Naive thymus-derived CD8-positive, alpha-beta T cell (primary cell): ENCODE data around the gene IQSEC3. TPM values are rescaled to one million over a fixed set of nuclear protein-coding genes. Genes with fewer than 3 reads are reported as not detected.
A peak's percentile ranks its signal among the peaks of the same experiment; 100 is the strongest.

Source experiments
- ATAC-seq, 2 donors: fragments of 150-1000 bp; cut with Tn5 transposase in 1 of 2; sonication (Bioruptor Pico), chemical (Tn5 transposase) in 1 of 2; 1 replicate in 1 of 2; 2 replicates in 1 of 2; pipeline ENCODE4 v1.10.0; 2021; ENCODE audit warnings: mild to moderate bottlenecking in 2 of 2, moderate library complexity in 2 of 2
- POLR2A ChIA-PET: fragments of 350-600 bp; sonication (Branson Sonifier 250); formaldehyde crosslinking; loops from one replicate; lab custom pipeline; 2021; ENCODE audit warnings: antibody characterized with exemption; lab: Charles Lee
- DNase-seq, 10 donors: peaks; one replicate each; pipeline versions ENCODE4 v3.0.0 to v3.0.0-alpha.2; 2020 to 2022
- H3K27ac Mint-ChIP-seq, 10 donors: one replicate each; pipeline ENCODE4 v1.8.0; 2020 to 2022; ENCODE audit warnings: mild to moderate bottlenecking in 10 of 10, mixed read lengths in 10 of 10, moderate library complexity in 4 of 10, inconsistent platforms in 1 of 10
- H3K27me3 Mint-ChIP-seq, 5 donors: one replicate each; pipeline ENCODE4 v1.8.0; 2021 to 2022; ENCODE audit warnings: mixed read lengths in 5 of 5
- H3K36me3 Mint-ChIP-seq, 3 donors: one replicate each; pipeline ENCODE4 v1.8.0; 2020 to 2022; ENCODE audit warnings: mixed read lengths in 3 of 3, mild to moderate bottlenecking in 2 of 3, inconsistent platforms in 1 of 3
- H3K4me1 Mint-ChIP-seq, 4 donors: one replicate each; pipeline ENCODE4 v1.8.0; 2021 to 2022; ENCODE audit warnings: mixed read lengths in 4 of 4
- H3K4me3 Mint-ChIP-seq, 10 donors: one replicate each; pipeline ENCODE4 v1.8.0; 2020 to 2022; ENCODE audit warnings: mild to moderate bottlenecking in 10 of 10, mixed read lengths in 10 of 10, moderate library complexity in 6 of 10, inconsistent platforms in 1 of 10
- H3K9me3 Mint-ChIP-seq, 9 donors: one replicate each; pipeline ENCODE4 v1.8.0; 2020 to 2022; ENCODE audit warnings: mixed read lengths in 9 of 9, mild to moderate bottlenecking in 3 of 9, inconsistent platforms in 1 of 9, moderate library complexity in 1 of 9
- polyA plus RNA-seq, 3 donors: library from polyadenylated mRNA; unstranded; fragments of 300-500 nt; fragmentation: Illumina TruSeq; gene quantifications; one replicate each; pipeline ENCODE4 v1.2.3, GENCODE V29; 2021
- total RNA-seq, 8 experiments: library from RNA in 2 of 8; stranded (reverse) in 2 of 8; gene quantifications; one replicate each; pipeline ENCODE4 v1.2.3 and lab custom pipeline; 2021 to 2026

Gene IQSEC3
- total and polyA plus RNA-seq, 5 experiments from 2014 or later, result 0.42 to 19.3 (median 1.1) TPM

DNA sequence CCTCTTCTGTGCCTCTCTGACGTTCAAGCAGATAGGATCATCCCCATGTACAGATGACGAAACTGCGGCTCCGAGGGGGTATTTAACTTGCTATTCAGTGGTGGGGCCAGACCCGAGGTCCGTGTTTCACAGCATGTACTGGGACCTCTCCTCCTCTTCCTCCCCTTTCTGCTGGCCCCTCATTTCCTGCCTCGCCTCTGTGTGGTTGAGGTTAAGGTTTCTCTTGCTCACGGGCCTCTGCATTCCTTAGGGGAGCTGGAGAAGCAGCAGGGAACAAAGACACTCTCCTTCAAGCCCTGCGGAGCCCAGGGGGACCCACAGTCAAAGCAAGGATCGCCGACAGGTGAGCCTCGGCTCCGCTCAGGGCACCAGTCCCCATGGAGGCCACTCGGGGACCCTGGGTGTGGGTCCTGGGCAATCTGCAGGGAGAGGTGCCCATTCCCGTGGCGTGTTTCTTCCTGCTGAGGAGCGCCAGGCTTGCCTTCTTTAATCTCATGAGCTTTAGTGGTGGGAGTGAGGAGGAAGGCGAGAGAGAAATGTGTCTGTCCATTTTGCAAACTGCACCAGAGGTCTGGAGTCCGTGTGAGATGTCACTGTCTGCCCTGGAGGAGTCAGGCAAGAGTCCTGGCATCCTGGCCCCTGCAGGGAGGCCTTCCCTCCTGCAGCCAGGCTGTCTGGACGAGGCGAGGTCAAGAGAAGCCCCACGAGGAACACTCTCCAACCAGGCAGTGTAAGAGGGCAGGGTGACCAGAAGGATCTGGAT lies 102.4 kb downstream of the IQSEC3 start:
- DNase-seq, result no peak
- Mint-ChIP-seq H3K36me3 (no peaks in the 10 kb centered on the region), H3K4me1 (peaks cover 16 to 19% (median 18%) of the 10 kb centered on the region in 4 donors), H3K27ac (peak overlapping the region in 2 of 10 donors; percentile 33 to 63), H3K9me3 (no peaks in the 10 kb centered on the region), H3K27me3 (peaks cover 0 to 25% (median 18%) of the 10 kb centered on the region in 5 donors), H3K4me3 (peak overlapping the region in 2 of 10 donors; percentile 23 to 54)
- POLR2A ChIA-PET, result interaction anchor here (0.7 kb wide), 1 partner anchor 16 kb away, joined by 3 read pairs; no protein-coding TSS in a partner anchor
- no peak for ATAC-seq

DNA sequence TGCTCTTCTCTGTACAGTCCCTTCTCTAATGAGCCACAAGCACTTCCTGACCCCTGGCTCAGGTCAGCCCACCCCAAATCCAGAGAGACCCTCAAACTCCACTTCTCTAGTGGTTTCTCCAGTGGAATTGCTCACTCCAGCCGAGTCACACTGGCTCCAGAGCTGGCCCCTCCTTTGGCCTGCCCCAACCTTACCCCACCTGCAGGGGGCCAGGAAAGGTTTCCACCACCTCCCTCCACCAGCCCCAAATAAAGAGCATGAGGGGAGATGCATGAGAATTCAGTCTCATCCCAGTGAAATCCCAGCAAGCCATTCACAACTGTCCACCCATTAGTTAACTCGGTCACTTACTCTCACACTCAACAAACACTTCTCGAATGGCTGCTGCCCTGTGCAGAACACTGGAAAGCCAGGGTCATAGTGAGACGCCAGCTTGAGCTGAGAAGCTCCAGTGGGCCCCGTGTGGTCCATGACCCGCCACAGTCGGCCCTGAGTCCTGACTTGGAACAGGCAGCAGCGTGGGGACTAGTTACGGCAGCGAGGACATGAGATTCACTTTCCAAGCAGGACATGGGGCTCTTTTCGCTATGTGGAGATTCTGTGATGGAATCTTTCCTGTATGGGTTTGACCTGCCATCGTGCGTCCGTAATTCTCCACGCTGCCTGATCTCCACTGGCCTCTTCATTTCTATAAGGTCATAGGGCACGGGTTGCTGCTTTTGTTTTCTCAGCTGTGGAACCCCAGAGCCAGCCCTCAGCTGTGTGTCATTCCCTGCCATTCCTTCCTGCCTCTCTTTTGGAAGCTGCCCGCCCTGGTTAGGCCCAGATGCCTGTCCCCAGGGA lies 103.2 kb downstream of the IQSEC3 start:
- Mint-ChIP-seq H3K36me3 (no peaks in the 10 kb centered on the region), H3K27me3 (peaks cover 0 to 25% (median 14%) of the 10 kb centered on the region in 5 donors), H3K4me1 (peaks cover 16 to 19% (median 18%) of the 10 kb centered on the region in 4 donors), H3K27ac (peak overlapping the region in 2 of 10 donors; percentile 33 to 63), H3K4me3 (peak overlapping the region in 1 of 10 donors; percentile 23), H3K9me3 (no peaks in the 10 kb centered on the region)
- ATAC-seq, result no peak
- POLR2A ChIA-PET, result no interaction called here
- no peak for DNase-seq

DNA sequence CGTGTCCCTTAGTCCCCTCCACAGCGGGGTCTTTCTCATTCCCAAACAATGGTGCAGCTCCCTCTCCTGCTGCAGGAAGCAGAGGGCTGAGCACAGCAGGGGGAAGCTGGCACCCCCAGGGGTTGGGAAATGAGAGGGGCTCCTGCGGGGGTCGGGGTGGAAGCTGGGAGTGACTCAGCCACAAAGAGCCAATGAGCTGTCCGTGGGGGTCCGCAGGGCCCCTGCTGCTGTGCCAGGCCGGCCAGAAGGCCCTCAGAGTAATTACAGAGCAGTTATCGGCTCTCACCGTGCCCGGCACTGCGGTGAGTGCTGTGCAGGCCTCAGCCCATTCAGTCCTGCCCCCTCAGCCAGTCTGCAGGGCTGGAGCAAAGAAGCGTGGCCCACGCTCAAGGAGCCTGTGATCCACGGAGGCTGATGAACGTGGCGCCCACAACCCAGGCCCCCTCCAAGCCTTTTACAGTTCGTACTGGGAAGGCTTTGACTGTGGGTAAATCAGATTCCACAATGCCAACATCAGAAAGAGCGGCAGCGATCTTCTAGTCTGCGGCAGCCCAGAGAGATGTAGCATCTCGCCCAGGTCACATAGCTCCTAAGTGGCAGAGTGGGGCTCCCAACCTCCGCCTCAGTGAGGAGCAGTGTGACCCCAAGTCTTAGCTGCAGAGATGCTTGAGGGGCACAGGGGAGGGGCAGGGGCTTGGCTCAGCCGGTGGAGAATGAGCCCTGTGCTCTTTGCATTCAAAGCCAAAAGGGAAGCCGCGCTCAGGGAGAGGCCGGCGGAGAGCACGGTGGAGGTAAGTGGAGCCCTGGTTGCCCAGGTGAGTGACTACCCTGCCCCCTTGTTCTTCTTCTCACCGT lies 104.0 kb downstream of the IQSEC3 start:
- no peak overlapping the region for H3K27ac Mint-ChIP-seq

GRCh38 chr12:171276-171675 lies 104.7 kb downstream of the IQSEC3 start:
- H3K9me3 Mint-ChIP-seq, result no peaks in the 10 kb centered on the region
- POLR2A ChIA-PET, result no interaction called here

More for the DNA sequence above, 104.0 kb downstream of the IQSEC3 start:
- no peaks in the 10 kb centered on the region for H3K36me3 Mint-ChIP-seq
- POLR2A ChIA-PET, result no interaction called here
- peaks cover 0 to 26% (median 12%) of the 10 kb centered on the region in 5 donors for H3K27me3 Mint-ChIP-seq
- H3K4me3 Mint-ChIP-seq, result no peak overlapping the region
- no peak for DNase-seq
- peaks cover 16 to 19% (median 18%) of the 10 kb centered on the region in 4 donors for H3K4me1 Mint-ChIP-seq
- no peaks in the 10 kb centered on the region for H3K9me3 Mint-ChIP-seq
- no peak for ATAC-seq

DNA sequence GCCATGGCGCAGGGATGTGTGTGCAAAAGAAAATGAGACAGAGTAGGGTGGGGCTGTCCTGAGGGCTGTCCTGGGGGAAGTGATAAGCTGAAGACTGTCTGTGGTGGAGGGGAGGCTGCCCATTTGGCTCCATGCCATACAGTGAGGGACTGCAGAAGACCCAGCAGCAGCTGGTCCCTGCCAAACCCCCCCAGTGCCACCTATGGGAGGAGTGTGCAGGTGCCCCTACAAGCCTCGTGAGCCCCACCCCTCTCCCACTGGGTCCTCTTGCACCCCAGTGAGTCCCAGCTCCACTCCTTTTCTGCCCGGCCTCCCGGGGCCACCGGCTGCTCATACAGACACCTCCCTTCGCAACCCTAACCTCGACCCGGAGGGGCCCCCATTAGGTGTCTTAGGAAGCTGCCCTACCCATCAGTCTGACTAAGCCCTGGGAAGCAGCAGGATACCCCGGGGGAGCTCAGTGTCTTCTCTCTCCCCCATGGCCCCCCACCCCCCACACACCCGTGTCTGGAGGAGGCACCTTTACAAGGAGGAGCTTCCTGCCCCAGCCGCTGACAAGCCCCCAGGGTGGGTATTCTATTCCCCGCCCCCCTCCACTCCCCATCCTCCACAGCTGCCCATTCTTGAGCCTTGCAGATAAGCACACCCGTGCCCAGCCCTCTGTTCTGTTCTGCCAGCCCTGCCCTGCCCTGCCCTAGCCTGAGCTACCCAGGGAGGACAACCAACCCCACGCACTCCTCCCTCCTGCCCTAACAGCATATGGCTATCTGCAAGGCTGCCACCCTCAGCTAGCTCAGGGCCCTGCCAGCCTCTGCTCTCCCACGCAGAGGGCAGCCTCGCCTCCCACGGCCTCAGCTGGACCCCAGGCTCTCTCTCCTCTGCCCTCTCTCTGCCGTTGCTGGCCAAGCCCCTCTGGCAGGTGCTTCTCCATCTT lies 105.4 kb downstream of the IQSEC3 start:
- H3K4me3 Mint-ChIP-seq, result no peak overlapping the region
- no peak for DNase-seq
- H3K9me3 Mint-ChIP-seq, result no peaks in the 10 kb centered on the region
- peaks cover 0 to 30% (median 12%) of the 10 kb centered on the region in 5 donors for H3K27me3 Mint-ChIP-seq
- no peaks in the 10 kb centered on the region for H3K36me3 Mint-ChIP-seq
- peaks cover 16 to 19% (median 17%) of the 10 kb centered on the region in 4 donors for H3K4me1 Mint-ChIP-seq
- ATAC-seq, result no peak
- H3K27ac Mint-ChIP-seq, result peak overlapping the region in 1 of 10 donors; percentile 66
- POLR2A ChIA-PET, result interaction anchor here (0.6 kb wide), 1 partner anchor 34 kb away, joined by 3 read pairs; no protein-coding TSS in a partner anchor

More at GRCh38 chr12:171276-171675, 104.7 kb downstream of the IQSEC3 start:
- Mint-ChIP-seq H3K36me3 (no peaks in the 10 kb centered on the region), H3K27ac (no peak overlapping the region), H3K27me3 (peaks cover 0 to 26% (median 12%) of the 10 kb centered on the region in 5 donors), H3K4me1 (peaks cover 16 to 19% (median 18%) of the 10 kb centered on the region in 4 donors), H3K4me3 (no peak overlapping the region)
- ATAC-seq (no peak), DNase-seq (no peak)

- H3K27ac Mint-ChIP-seq, result no peak overlapping the region
- POLR2A ChIA-PET, result no interaction called here
- ATAC-seq, result no peak
These were observed 106.2 kb downstream of the IQSEC3 start for GRCh38 chr12:172732-173161.

DNA sequence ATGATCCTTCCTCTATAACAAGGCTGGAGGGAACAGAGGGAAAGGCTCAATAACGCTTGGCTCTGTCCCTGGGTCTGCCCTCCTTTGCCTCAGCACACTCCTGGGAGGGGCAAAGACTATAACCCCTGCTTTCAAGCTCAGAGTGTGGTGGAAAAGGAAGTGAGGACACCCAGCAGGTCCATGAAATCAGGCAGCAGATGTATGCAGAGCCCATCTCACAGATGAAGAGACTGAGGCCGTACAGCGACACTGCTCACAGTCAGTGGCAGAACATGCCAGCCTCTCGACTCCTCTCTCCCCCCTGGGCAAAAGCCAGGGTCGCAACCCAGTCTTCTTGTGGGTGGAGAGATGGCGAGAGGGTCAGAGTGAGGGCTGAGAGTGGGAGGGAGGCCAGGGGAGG lies 107.6 kb downstream of the IQSEC3 start:
- Mint-ChIP-seq H3K9me3 (no peaks in the 10 kb centered on the region), H3K4me1 (peaks cover 9 to 14% (median 10%) of the 10 kb centered on the region in 4 donors), H3K36me3 (no peaks in the 10 kb centered on the region), H3K4me3 (no peak overlapping the region), H3K27me3 (peaks cover 1 to 35% (median 15%) of the 10 kb centered on the region in 5 donors), H3K27ac (no peak overlapping the region)
- POLR2A ChIA-PET, result no interaction called here
- DNase-seq, result no peak
- no peak for ATAC-seq

More at GRCh38 chr12:172732-173161, 106.2 kb downstream of the IQSEC3 start:
- DNase-seq, result no peak
- Mint-ChIP-seq H3K27me3 (peaks cover 0 to 28% (median 12%) of the 10 kb centered on the region in 5 donors), H3K4me1 (peaks cover 16 to 19% (median 17%) of the 10 kb centered on the region in 4 donors), H3K9me3 (no peaks in the 10 kb centered on the region), H3K36me3 (no peaks in the 10 kb centered on the region), H3K4me3 (no peak overlapping the region)

DNA sequence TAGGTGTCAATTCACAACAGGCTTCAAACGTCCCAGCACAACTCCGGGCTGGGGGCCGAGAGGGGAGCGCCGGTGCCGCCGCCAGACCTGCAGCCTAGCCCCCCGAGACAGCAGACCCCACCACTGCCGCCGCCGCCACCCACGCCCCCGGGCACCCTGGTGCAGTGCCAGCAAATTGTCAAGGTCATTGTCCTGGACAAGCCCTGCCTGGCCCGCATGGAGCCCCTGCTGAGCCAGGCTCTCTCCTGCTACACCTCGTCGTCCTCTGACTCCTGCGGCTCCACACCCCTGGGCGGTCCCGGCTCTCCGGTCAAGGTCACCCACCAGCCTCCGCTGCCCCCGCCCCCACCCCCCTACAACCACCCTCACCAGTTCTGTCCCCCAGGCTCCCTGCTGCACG lies 108.0 kb downstream of the IQSEC3 start:
- Mint-ChIP-seq H3K36me3 (no peaks in the 10 kb centered on the region), H3K27me3 (peaks cover 1 to 32% (median 15%) of the 10 kb centered on the region in 5 donors), H3K27ac (no peak overlapping the region), H3K4me3 (no peak overlapping the region), H3K4me1 (peaks cover 4 to 9% (median 6%) of the 10 kb centered on the region in 4 donors), H3K9me3 (no peaks in the 10 kb centered on the region)
- POLR2A ChIA-PET, result no interaction called here
- ATAC-seq, result no peak
- no peak for DNase-seq

- Mint-ChIP-seq H3K36me3 (no peaks in the 10 kb centered on the region), H3K4me1 (peaks cover 4 to 7% (median 6%) of the 10 kb centered on the region in 4 donors), H3K9me3 (no peaks in the 10 kb centered on the region), H3K27ac (no peak overlapping the region), H3K27me3 (peaks cover 1 to 34% (median 18%) of the 10 kb centered on the region in 5 donors), H3K4me3 (no peak overlapping the region)
- ATAC-seq (no peak), DNase-seq (no peak)
- POLR2A ChIA-PET, result no interaction called here
These were observed 108.7 kb downstream of the IQSEC3 start for GRCh38 chr12:175250-175649.

GRCh38 chr12:175759-176158 lies 109.2 kb downstream of the IQSEC3 start:
- peaks cover 6 to 12% (median 8%) of the 10 kb centered on the region in 4 donors for H3K4me1 Mint-ChIP-seq
- no peak for ATAC-seq
- H3K9me3 Mint-ChIP-seq, result no peaks in the 10 kb centered on the region
- POLR2A ChIA-PET, result no interaction called here
- DNase-seq, result no peak
- no peaks in the 10 kb centered on the region for H3K36me3 Mint-ChIP-seq
- peak overlapping the region in 1 of 10 donors; percentile 18 for H3K27ac Mint-ChIP-seq
- H3K4me3 Mint-ChIP-seq, result no peak overlapping the region
- H3K27me3 Mint-ChIP-seq, result peaks cover 1 to 36% (median 18%) of the 10 kb centered on the region in 5 donors
